Chondrocyte (in vitro differentiated cells): Measurements from ENCODE around the gene NBAS. TPM values are rescaled to one million over a fixed set of nuclear protein-coding genes. Genes with fewer than 3 reads are reported as not detected.

ENCODE experiments used
- DNase-seq: peaks from one replicate; pipeline ENCODE4 v3.0.0; 2021; ENCODE audit warnings: mixed read lengths, low spot score
- H3K27ac Mint-ChIP-seq: one replicate; pipeline ENCODE4 v1.8.0; 2021; ENCODE audit warnings: mild to moderate bottlenecking, moderate library complexity, mixed read lengths; ENCODE audit not compliant: unreplicated experiment
- H3K27me3 Mint-ChIP-seq: 2 replicates; pipeline ENCODE4 v1.8.0; 2021; ENCODE audit warnings: low read depth, mixed read lengths
- H3K36me3 Mint-ChIP-seq: 2 replicates; pipeline ENCODE4 v1.8.0; 2021; ENCODE audit warnings: low read depth, mixed read lengths
- H3K4me1 Mint-ChIP-seq: 2 replicates; pipeline ENCODE4 v1.8.0; 2021; ENCODE audit warnings: low read depth, mild to moderate bottlenecking, mixed read lengths
- H3K4me3 Mint-ChIP-seq: one replicate; pipeline ENCODE4 v1.8.0; 2021; ENCODE audit warnings: mild to moderate bottlenecking, moderate library complexity, mixed read lengths; ENCODE audit not compliant: unreplicated experiment
- H3K9me3 Mint-ChIP-seq: 2 replicates; pipeline ENCODE4 v1.8.0; 2021; ENCODE audit warnings: low read depth, mixed read lengths
- CTCF ChIP-seq: fragments of 200-600 bp; sonication (generic); IDR thresholded peaks from 2 replicates; pipeline ENCODE4 v1.5.0; 2021; ENCODE audit warnings: antibody characterized with exemption, mild to moderate bottlenecking, moderate library complexity
- total RNA-seq: library from RNA; stranded (reverse); gene quantifications from 3 replicates; pipeline ENCODE4 v1.2.1, GENCODE V29; 2021

Gene NBAS
- total RNA-seq, 1 donor from 2014 or later = 47.6 TPM

GRCh38 chr2:15355386-15355785, 205.7 kb downstream of the NBAS start:
- Mint-ChIP-seq H3K36me3 (peaks cover 31% of the 10 kb centered on the region), H3K27me3 (no peaks in the 10 kb centered on the region), H3K4me3 (no peak overlapping the region), H3K27ac (no peak overlapping the region), H3K9me3 (no peaks in the 10 kb centered on the region), H3K4me1 (peaks cover 18% of the 10 kb centered on the region)
- no peak for TF ChIP-seq CTCF
- DNase-seq = no peak

GRCh38 chr2:15354596-15355366, 206.4 kb downstream of the NBAS start:
- no peak for DNase-seq
- no peak overlapping the region for H3K4me3 Mint-ChIP-seq
- no peak overlapping the region for H3K27ac Mint-ChIP-seq
- peaks cover 31% of the 10 kb centered on the region for H3K36me3 Mint-ChIP-seq
- no peaks in the 10 kb centered on the region for H3K9me3 Mint-ChIP-seq
- H3K4me1 Mint-ChIP-seq = peaks cover 12% of the 10 kb centered on the region
- no peaks in the 10 kb centered on the region for H3K27me3 Mint-ChIP-seq
- TF ChIP-seq CTCF = no peak

GRCh38 chr2:15352363-15352762, 208.8 kb downstream of the NBAS start:
- no peaks in the 10 kb centered on the region for H3K9me3 Mint-ChIP-seq
- no peak for TF ChIP-seq CTCF
- H3K36me3 Mint-ChIP-seq = peaks cover 38% of the 10 kb centered on the region
- peaks cover 3% of the 10 kb centered on the region for H3K4me1 Mint-ChIP-seq
- H3K27ac Mint-ChIP-seq = no peak overlapping the region
- DNase-seq = no peak
- no peak overlapping the region for H3K4me3 Mint-ChIP-seq
- H3K27me3 Mint-ChIP-seq = no peaks in the 10 kb centered on the region

GRCh38 chr2:15348636-15349035, 212.5 kb downstream of the NBAS start:
- Mint-ChIP-seq H3K4me1 (no peaks in the 10 kb centered on the region), H3K4me3 (no peak overlapping the region), H3K27me3 (no peaks in the 10 kb centered on the region), H3K9me3 (peaks cover 13% of the 10 kb centered on the region), H3K27ac (no peak overlapping the region), H3K36me3 (peaks cover 30% of the 10 kb centered on the region)
- TF ChIP-seq CTCF = no peak
- no peak for DNase-seq

GRCh38 chr2:15348045-15348444, 213.1 kb downstream of the NBAS start:
- H3K9me3 Mint-ChIP-seq = peaks cover 13% of the 10 kb centered on the region
- H3K27me3 Mint-ChIP-seq = no peaks in the 10 kb centered on the region
- no peak for TF ChIP-seq CTCF
- no peak overlapping the region for H3K4me3 Mint-ChIP-seq
- DNase-seq = no peak
- H3K27ac Mint-ChIP-seq = no peak overlapping the region
- H3K36me3 Mint-ChIP-seq = peaks cover 28% of the 10 kb centered on the region
- no peaks in the 10 kb centered on the region for H3K4me1 Mint-ChIP-seq
